ENCODE measurements around the gene HBQ1.
"Not testable (repeated sequence)": the region's sequence is repeated elsewhere in the genome, so short reads cannot be mapped to it uniquely, and the experiment has no call there.

HBQ1 gene
- 0 reads per million in 4 donors for total RNA-seq

- DNase-seq: no peak
Observed at GRCh38 chr16:180101-180675, at the start of gene HBQ1. TSS of gene HBQ1 (plus strand) at chr16:180459. CDS start at chr16:180487, 28 bp downstream.

- DNase-seq: no peak
Observed at GRCh38 chr16:130533-131173, 49.6 kb upstream of the HBQ1 start.

DNA sequence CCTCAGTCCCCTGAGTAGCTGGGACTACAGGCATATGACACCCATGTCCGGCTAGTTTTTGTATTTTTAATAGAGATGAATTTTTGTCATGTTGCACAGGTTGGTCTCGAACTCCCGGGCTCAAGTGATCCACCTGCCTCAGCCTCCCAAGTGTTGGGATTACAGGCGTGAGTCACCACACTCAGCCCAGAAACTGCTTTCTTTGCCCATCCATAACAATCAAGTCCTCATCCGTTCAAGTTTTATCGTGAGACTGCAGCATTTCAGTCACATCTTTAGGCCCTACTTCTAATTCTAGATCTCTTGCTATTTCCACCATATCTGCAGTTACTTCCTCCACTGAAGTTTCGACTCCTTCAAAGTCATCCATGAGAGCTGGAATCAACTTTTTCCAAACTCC lies 48.1 kb upstream of the HBQ1 start:
- no peak for DNase-seq

- no peak for DNase-seq
Observed at GRCh38 chr16:133716-134115, 46.5 kb upstream of the HBQ1 start.

DNA sequence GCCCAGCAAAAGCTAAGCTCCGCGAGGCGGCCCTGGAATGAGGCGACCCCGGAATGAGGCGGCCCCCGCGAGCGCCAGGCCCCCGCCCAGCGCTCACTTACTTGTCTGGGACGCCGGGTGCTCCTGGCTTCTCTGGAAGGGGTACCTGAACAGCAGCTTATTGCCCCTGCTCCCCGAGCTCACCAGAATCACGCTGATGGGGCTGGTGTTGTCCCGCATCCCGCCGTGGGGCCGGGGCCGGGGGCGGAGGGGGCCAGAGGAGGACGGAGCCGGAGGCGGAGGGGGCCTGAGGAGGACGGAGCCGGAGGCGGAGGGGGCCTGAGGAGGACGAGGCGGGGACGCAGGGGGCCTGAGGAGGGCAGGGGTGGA lies 42.2 kb upstream of the HBQ1 start:
- DNase-seq: peak in 3 of 5 donors; percentile 11 to 25 (median 15)

- no peak for DNase-seq
Observed at GRCh38 chr16:140175-140857, 39.9 kb upstream of the HBQ1 start.

DNA sequence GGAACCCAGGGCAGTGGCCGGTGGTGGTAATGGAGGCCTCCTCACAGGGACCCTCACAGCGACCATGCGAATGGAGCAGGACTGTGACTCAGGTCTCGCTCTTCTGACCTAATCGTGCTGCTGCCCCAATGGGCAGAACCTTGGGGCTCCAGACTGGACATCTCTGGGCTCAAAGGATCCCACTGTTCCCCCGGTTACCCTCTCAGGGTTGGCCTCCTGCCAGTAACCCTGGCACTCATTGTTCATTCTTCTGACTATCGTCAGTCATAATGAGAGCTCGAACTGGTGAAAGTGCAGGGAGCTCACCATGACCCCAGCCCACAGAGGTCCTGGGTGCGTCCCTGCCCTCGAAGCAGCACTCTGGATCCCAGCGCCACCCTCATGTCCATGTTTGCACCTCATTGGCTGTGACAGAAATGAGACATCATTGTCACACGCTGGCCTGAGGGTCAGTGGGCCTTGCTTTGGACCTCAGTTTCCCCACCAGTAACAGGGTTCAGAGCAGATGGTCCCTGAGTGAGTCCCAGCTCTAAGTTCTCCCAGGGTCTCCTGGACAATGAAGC lies 37.8 kb upstream of the HBQ1 start:
- no peak for DNase-seq

GRCh38 chr16:143047-143446 lies 37.2 kb upstream of the HBQ1 start:
- DNase-seq: no peak

GRCh38 chr16:143456-143855 lies 36.8 kb upstream of the HBQ1 start:
- DNase-seq: no peak

- no peak for DNase-seq
Observed at GRCh38 chr16:144797-145252, 35.4 kb upstream of the HBQ1 start.

- DNase-seq: no peak
Observed at GRCh38 chr16:146646-147045, 33.6 kb upstream of the HBQ1 start.

GRCh38 chr16:149024-149660 lies 31.1 kb upstream of the HBQ1 start:
- no peak for DNase-seq

GRCh38 chr16:152141-153128 lies 27.8 kb upstream of the HBQ1 start, which contains the start of gene HBZ:
TSS of gene HBZ (plus strand) at chr16:152644. CDS start at chr16:152910, 266 bp downstream.
- DNase-seq: no peak

DNA sequence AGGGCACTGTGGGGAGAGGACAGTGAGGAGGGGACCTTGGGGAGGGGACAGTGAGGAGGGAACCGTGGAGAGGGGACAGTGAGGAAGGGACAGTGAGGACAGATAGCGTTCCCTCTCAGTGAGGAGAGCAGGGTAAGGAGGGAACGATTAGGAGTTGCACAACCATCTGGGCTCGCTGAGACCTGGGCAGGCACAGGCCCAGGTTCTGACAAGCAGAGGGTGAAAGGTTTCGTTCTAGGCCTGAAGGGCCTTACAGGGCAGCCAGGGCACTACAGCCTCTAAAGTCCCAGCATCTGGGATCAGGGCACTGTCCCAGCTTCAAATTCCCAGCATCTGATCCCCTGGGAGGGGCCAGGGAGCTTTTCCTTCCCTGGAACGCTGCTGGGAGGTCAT lies 27.1 kb upstream of the HBQ1 start:
- not testable (repeated sequence) for DNase-seq

- DNase-seq: not testable (repeated sequence)
Observed at GRCh38 chr16:153550-154216, 26.6 kb upstream of the HBQ1 start.

- no peak for DNase-seq
Observed at GRCh38 chr16:154217-155030, 25.8 kb upstream of the HBQ1 start.

- DNase-seq: no peak
Observed at GRCh38 chr16:155031-155398, 25.2 kb upstream of the HBQ1 start.

DNA sequence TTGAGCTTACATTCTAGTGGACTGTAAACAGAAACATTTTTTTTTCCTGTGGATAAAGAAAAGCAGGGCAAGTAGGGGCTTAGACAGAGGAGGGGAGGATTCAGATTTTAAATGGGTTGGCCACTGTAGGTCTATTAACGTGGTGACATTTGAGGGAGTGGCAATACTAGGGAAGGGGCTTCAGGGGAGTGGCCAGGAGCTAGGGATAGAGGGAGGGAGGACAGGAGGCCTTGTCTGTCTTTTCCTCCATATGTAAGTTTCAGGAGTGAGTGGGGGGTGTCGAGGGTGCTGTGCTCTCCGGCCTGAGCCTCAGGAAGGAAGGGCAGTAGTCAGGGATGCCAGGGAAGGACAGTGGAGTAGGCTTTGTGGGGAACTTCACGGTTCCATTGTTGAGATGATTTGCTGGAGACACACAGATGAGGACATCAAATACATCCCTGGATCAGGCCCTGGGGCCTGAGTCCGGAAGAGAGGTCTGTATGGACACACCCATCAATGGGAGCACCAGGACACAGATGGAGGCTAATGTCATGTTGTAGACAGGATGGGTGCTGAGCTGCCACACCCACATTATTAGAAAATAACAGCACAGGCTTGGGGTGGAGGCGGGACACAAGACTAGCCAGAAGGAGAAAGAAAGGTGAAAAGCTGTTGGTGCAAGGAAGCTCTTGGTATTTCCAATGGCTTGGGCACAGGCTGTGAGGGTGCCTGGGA lies 21.0 kb upstream of the HBQ1 start:
- no peak for DNase-seq

- not testable (repeated sequence) for DNase-seq
Observed at GRCh38 chr16:160242-160641, 20.0 kb upstream of the HBQ1 start.

DNA sequence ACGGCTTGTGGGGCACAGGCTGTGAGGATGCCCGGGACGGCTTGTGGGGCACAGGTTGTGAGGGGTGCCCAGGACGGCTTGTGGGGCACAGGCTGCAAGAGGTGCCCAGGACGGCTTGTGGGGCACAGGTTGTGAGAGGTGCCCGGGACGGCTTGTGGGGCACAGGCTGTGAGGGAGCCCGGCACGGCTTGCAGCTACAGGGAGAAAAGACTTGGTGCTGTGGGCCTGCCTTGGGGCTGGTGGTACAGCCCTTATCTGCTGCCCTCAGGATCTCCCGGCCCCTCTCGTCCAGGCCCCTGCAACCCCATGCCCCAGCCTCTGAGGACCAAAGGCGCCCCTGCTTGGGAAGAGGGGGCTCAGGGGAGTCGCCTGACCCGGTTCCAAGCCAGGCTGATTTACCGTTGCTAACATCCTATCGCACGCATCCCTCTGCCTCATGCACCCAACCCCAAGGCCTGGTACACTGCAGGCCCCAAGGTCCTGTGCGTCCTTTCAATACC lies 19.5 kb upstream of the HBQ1 start:
- DNase-seq: no peak

Data from T-helper 1 cell (primary cell).